ACHN (cell line): Measurements from ENCODE around the gene CKAP2.
"Not testable (repeated sequence)": the region's sequence is repeated elsewhere in the genome, so short reads cannot be mapped to it uniquely, and the experiment has no call there.

ENCODE experiments used
- DNase-seq: peaks from one replicate; pipeline ENCODE4 v3.0.0-alpha.2; 2015
- in situ Hi-C: cut with HindIII; loops from 2 replicates; pipeline ENCODE4 v1.10.0; 2017; ENCODE audit warnings: low sequenced_read_pairs, low pct_ligation_motif_present, low pct_unique_long_range_greater_than_20kb

Gene CKAP2

DNA sequence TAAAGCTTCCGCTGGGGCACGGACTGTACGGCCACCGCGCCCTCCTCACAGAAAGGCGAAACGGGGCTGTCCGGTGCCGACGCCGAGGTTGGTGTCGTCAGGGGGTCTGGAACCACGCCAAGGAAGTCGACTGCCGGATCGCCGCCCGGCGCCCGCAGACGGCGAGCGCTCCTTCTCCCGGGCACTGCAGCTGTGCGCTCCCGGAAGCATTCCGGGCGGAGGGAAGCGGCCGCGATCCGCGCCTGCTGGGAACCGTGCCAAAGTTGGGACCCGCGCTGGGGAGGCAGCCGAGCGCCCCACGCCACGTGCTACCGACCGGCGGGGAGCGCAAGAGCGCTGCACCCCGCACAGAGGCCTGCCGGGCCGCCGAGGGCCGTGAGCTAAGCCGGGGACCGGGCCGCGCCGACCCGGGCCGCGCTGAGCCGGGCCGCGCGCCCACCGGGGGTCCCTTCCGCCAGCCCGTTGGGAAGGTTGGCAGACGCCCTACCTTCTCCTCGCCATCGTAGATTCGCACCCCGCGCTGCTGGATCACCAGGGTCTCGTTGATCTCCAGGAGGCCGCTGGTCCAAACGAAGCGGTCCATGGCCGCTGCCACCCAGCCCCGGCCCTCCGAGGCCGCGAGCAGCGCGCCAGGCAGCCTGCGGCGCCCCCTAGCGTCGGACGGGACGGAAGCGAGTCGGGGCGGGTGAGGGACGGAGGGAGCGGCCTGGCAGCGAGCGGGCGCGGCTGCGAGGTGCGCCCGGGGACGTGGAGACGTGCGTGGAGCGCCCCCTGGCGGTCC is 5.1 kb upstream of the CKAP2 start, which contains the start of gene VPS36:
Gene VPS36 (minus strand): TSS at position 623 of the 781 bp plus-strand sequence. CDS start 40 bp downstream, at position 583.
- in situ Hi-C loops = no loop called here
- peak; percentile 92 for DNase-seq

DNA sequence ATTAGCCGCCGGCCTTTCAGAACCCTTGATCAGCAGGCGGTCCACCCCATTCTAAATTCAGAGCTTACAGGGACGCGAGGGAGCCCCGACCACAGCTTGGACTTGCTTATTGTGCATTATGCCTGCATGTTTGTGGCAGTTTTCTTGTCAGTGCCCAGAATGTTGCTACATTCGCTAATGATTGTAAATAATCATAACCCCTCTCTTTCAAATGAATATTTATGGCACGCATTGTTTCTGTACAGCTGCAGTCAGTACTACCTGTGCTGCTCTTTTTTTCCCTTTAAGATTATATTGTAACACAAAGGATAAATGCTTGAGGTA is 4.5 kb upstream of the CKAP2 start:
- in situ Hi-C loops = no loop called here
- DNase-seq = no peak

DNA sequence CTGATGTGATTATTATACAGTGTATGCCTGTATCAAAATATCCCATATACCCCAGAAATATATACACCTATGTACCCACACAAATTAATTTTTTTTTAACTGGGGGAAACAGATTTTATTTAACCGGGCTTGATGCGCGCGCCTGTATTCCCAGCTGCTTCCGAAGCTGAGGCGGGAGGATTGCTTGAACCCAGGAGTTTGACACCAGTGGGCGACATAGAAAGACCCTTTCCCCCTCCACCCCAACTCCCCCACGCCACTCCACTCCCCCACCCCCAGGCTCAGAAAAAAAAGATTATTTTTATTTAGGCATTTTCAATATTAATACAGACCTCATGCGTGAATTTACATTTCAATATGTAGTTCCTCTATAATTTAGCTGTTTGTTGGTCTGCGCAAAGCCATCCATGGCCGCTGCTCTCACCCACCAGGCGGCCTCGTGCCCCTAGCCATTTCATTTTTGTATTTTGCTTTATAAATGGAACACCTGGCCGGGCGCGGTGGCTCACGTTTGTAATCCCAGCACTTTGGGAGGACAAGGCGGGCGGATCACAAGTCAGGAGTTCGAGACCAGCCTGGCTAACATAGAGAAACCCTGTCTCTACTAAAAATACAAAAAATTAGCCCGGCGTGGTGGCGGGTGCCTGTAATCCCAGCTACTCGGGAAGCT is 4.0 kb upstream of the CKAP2 start:
- DNase-seq = no peak
- in situ Hi-C loops = no loop called here

DNA sequence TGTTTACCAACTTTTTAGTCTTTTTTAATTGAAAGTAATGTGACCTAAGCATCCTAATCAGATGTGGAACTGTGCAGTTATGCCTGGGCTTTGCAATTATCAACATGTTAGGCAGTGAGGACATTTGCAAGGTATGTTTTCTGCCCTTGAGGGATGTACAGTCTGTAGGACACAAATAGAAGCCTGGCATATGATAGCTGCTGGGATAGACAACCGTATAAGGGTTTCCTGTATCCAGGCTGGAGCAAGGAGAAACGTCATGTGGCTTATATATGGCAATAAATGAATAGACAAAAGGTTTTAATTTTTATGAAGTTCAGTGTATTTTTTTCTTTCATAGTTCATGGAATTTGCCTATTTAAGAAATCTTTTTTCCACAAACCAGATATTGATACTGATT is 2.8 kb upstream of the CKAP2 start:
- in situ Hi-C loops = no loop called here
- DNase-seq = no peak

DNA sequence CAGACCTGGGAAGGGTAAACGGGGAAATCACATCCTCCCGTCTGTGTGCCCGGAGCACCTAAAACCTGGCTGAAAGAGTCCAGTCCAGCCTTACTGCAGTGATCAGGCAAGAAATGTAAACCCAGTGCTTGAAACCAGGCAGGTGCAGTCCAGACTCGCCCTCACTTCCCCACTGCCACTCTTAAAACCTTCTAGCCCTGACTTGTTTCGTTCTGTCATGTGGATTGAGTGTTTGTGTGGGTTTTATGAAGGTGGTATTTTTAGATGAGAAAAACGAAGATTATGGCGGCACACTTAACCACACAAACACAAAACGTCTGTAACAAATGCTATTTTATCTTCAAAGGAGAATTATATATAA is 839 bp upstream of the CKAP2 start:
- in situ Hi-C loops = no loop called here

DNA sequence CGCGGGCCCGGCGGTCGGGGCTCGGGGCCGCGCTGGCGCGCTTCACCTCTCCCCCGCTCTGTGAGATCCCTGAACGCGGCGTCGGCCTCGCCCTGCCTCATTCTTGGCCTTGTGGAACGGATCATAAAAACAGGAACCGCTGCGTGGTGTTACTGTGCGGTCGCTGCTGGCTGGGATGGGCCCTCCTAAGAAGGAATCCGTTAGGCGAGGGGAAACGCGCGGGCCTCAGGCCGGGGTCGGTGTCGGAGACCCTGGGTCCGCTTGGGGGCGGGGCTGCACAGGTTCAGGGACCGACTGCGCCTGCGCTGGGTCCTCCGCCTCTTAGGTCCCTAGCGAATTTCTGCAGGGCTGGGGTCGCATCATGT is 381 bp downstream of the CKAP2 start:
- in situ Hi-C loops = no loop called here
- peak; percentile 64 for DNase-seq

More for the DNA sequence above, 839 bp upstream of the CKAP2 start:
- DNase-seq = peak; percentile 35

DNA sequence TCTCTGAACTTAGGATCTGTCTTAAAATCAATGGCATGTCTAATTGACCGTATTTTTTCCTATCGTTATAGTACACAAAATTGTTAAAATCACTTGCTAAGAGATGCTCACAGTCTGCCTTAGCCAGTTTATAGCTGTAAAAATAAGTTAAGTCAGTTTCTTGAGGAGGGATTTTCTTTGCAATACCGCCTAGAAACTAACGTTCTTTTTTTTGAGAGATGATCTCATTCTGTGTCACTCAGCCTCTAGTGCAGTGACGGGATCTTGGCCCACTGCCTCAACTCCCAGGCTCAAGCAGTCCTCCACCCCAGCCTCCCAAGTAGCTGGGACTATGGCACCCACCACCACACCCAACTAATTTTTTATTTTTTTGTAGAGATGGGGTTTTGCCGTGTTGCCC is 4.4 kb downstream of the CKAP2 start:
- in situ Hi-C loops = no loop called here
- peak; percentile 52 for DNase-seq

DNA sequence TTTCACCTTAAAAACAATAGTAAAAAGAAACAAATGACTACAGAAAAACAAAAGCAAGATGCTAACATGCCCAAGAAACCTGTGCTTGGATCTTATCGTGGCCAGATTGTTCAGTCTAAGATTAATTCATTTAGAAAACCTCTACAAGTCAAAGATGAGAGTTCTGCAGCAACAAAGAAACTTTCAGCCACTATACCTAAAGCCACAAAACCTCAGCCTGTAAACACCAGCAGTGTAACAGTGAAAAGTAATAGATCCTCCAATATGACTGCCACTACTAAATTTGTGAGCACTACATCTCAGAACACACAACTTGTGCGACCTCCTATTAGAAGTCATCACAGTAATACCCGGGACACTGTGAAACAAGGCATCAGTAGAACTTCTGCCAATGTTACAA is 6.0 kb downstream of the CKAP2 start:
- in situ Hi-C loops = no loop called here
- no peak for DNase-seq

DNA sequence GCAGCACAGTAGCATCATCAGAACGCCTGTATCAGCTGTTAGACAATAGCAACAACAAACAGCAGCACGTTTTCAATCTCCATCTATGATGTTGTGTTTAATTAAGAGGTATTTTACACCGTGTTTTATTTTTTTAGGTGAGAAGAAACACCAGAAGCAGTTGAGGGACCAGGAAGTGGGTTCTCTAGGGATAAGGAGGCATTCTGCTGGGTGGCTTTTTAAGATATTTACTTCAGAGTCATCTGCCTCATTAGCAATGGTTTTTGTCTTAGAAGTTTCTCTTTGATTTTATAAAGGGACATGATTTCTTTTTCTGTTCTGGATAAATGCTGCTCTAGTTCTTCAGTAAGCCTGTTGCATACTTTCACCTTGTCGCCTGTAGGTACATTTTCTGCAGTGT is 8.2 kb downstream of the CKAP2 start:
- in situ Hi-C loops = no loop called here
- DNase-seq = no peak

DNA sequence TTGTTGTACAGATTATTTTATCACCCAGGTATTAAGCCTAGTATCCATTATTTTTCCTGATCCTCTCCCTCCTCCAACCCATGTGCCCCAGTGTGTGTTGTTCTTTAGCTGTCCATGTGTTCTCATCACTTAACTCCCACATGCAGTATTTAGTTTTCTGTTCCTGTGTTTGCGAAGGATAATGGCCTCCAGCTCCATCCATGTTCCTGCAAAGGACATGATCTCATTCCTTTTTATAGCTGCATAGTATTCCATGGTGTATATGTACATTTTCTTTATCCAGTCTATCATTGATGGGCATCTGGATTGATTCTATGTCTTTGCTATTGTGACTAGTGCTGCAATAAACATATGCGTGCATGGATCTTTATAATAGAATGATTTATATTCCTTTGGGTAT is 13.2 kb downstream of the CKAP2 start:
- DNase-seq, in situ Hi-C loops: not testable (repeated sequence)

DNA sequence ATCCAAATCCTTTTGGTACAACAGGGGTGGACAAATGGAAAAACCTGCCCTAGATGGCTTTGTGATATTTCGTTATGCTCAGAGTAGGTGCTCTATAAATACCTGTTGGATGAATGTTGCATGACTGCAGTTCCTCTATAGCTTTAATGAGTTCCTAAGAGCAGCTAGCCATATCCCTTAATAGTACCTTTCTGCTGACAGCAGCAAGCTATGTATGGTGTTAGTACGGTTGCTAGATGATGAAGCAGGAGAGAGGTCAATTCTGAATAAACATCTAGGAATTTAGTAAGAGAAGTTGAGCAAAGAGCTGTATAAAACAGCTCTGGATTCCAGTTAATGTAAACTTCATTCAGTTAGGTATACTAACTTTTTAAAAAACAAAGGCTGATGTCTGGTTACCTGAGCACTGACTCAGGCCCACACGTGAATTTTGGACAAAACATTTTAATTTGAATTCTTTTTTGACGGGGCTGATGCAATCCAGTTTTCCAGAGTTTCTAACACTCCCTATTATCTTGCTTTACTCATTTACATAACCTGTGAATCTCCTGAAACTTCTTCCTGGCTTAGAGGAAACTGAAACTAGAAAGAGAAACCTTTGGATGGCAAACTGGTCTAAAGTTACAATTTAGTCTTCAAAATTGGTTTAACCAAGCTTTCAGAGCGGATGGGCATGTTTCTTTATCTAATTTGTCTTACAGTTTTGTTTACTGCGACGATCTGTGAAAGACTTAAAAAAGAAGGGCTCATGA is 25.6 kb downstream of the CKAP2 start:
- DNase-seq, in situ Hi-C loops: not testable (repeated sequence)

DNA sequence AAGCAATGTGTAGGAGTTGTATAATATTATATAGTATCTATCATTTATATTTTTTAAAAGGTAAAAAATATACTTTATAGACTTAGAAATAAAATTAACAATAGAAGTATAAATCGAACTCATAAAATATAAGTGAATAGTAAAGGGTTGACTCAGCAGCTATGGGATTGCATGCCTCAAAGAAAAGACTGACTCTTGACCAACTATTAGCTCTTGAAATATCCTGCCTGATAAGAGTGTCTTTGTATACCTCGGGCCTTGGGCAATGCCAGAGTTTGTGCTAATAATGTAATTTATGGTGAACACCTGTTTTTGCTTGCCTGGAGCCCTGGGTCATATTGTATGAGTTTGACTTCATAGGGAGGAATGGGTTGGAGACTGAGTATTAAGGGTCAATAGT is 31.8 kb downstream of the CKAP2 start:
- in situ Hi-C loops, DNase-seq: not testable (repeated sequence)

DNA sequence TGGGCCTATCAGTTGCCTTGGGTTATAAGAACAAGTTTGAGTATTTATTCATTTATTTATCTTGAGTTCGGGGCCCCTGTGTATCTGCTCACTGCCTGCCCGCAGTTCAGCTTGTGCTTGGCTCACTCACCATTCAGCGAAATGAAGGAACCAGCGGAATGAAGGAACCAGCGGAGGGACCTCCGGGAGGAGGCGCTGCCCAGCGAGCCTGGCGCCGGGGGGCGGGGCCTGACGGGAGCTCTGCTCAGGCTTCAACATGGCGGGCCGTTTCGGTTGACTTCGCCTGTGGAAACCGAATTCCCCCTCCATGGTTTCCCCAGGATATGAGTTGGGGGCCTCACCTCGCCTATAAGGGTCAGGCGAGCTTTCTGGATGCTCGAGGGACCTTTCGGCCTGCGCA is 33.5 kb downstream of the CKAP2 start:
- in situ Hi-C loops, DNase-seq: not testable (repeated sequence)

DNA sequence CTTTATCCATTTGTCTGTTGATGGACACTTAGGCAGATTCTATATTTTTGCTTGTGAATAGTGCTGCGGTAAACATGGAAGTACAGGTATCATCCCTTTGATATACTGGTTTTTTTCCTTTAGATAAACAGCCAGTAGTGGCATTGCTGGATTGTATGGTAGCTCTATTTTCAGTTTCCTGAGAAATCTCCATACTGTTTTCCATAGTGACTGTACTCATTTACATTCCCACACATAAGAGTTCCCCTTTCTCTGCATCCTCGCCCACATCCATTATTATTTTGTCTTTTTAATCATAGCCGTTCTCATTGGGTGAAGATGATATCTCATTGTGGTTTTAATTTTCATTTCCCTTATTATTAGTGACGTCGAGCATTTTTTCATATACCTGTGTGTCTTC is 35.7 kb downstream of the CKAP2 start:
- DNase-seq, in situ Hi-C loops: not testable (repeated sequence)

DNA sequence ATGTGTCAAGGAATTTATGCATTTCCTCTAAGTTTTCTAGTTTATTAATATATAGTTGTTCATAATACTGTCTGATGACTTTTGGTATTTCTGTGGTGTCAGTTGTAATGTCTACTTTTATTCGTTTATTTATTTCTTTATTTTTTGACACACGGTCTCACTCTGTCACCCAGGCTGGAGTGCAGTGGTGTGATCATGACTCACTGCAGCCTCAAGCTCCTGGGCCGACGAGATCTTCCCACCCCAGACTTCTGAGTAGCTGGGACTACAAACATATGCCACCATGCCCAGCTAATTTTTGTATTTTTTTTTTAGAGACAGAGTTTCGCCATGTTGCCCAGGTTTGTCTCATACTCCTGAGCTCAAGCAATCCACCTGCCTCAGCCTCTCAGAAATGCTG is 39.0 kb downstream of the CKAP2 start:
- in situ Hi-C loops, DNase-seq: not testable (repeated sequence)

DNA sequence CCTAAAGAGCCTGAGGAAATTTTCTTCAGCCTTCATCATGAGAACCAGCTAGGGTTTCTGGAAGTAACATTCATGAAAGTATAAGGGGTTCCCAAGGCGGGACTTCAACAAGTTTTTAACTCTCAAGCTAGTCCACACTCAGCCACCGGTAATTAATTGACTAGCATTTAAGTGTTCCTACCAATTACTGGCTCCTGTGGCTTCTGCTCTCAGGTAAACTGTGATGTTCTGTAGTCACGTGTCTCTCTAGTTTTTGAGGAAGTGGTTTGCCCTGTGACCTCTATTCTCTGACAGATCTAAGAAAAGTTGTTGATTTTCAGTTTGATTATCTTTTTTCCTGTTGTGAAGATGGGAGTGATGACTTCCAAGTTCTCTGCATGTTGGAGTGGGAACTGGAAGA is 42.7 kb downstream of the CKAP2 start:
- DNase-seq, in situ Hi-C loops: not testable (repeated sequence)

DNA sequence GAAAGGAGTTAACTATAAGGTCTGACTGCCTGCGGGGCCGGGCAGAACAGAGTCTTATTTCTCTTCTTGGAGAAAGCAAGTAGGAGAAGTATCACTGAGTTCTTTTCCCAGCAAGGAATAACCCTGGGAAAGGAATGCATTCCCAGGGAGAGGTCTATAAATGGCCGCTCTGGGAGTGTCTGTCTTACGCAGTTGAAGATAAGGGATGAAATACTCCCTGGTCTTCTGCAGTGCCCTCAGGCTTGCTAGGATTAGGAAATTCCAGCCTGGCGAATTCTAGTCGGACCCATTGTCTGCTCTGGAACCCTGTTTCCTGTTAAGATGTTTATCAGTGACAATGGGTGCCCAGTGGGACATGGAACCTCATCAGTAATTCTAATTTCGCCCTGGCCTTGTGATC is 47.0 kb downstream of the CKAP2 start:
- in situ Hi-C loops, DNase-seq: not testable (repeated sequence)

DNA sequence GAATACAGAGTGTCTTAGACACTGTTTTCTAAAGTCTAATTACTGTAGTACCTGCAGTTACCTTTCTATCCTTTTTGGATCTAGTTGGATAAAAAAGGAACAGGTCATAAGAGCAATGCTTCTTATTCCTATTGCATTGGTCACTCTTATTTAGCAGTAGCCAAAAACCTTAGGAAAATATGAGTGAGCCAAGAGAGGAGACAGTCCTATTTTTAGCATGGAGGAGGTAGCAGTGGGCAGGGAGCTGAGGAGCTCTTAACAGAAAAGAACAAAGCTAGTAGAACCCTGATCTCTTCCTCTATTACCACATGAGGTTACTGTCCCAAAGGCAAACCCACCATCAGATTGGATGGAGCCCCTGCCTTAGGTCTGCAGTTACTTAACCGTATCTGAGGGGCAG is 50.6 kb downstream of the CKAP2 start:
- in situ Hi-C loops, DNase-seq: not testable (repeated sequence)

DNA sequence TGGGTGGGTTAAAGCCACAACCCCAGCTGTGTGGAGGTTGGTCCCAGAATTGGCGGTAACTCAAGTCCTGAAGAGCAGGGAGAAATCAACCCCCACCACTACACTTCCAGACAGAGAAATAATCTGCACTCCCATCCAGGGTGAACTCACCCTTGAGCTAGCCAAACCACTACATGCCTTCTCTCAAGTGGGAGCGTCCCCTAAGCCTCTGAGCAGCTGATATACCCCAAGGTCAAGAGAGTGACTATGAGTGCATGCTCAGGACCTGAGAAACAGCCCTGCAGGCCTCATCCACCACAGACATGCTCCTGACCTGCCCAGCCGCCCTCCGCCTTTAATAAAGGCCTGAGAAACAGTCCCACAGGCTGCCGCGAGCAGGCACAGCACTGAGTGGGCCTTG is 54.3 kb downstream of the CKAP2 start:
- in situ Hi-C loops, DNase-seq: not testable (repeated sequence)
